Gastroesophageal sphincter (tissue), 4 donors: ENCODE results near the gene OTOS. TPM values are rescaled to one million over a fixed set of nuclear protein-coding genes. Genes with fewer than 3 reads are reported as not detected.

Source experiments
- ATAC-seq: fragments of 150-250 bp; one replicate; pipeline ENCODE4 v1.9.1; 2016; ENCODE audit warnings: mild to moderate bottlenecking, moderate library complexity
- H3K27ac ChIP-seq, 4 donors: fragments of 200-600 bp; sonication (generic) in 3 of 4; 1 replicate in 3 of 4; 2 replicates in 1 of 4; pipeline ENCODE4 v1.5.1; 2016 to 2019
- H3K27me3 ChIP-seq: fragments of 200-600 bp; sonication (generic); one replicate; pipeline ENCODE4 v1.5.1; 2019
- H3K36me3 ChIP-seq, 2 donors: fragments of 200-600 bp; sonication (generic); one replicate each; pipeline ENCODE4 v1.5.1; 2019; ENCODE audit warnings: control low read depth in 1 of 2
- H3K4me1 ChIP-seq, 3 donors: fragments of 200-600 bp; sonication (generic); 1 replicate in 2 of 3; 2 replicates in 1 of 3; pipeline ENCODE4 v1.5.1; 2016 to 2019; ENCODE audit warnings: control low read depth in 2 of 3
- H3K4me3 ChIP-seq, 2 donors: fragments of 200-600 bp; sonication (generic); one replicate each; pipeline ENCODE4 v1.5.1; 2019; ENCODE audit warnings: mild to moderate bottlenecking in 1 of 2, moderate library complexity in 1 of 2
- H3K9me3 ChIP-seq, 3 donors: fragments of 200-600 bp; sonication (generic); one replicate each; pipeline ENCODE4 v1.5.1; 2017 to 2019; ENCODE audit warnings: control low read depth in 2 of 3
- CTCF ChIP-seq, 4 experiments: fragments of 200-600 bp in 2 of 4; fragments of 450-650 bp in 2 of 4; sonication (generic) in 1 of 4; IDR thresholded peaks; one replicate each; pipeline ENCODE4 v1.5.1; 2017 to 2019; ENCODE audit warnings: antibody characterized with exemption in 4 of 4, mild to moderate bottlenecking in 2 of 4, moderate library complexity in 2 of 4
- EP300 ChIP-seq: sonication (generic); formaldehyde crosslinking; IDR thresholded peaks from one replicate; pipeline ENCODE4 v1.6.1; 2017; ENCODE audit warnings: antibody characterized with exemption, mild to moderate bottlenecking
- POLR2A ChIP-seq, 2 donors: fragments of 450-650 bp; IDR thresholded peaks; one replicate each; pipeline ENCODE4 v1.6.1; 2017; ENCODE audit warnings: antibody characterized with exemption in 2 of 2, mild to moderate bottlenecking in 2 of 2, moderate library complexity in 1 of 2
- POLR2AphosphoS5 ChIP-seq: sonication (generic); formaldehyde crosslinking; IDR thresholded peaks from one replicate; pipeline ENCODE4 v1.6.1; 2017; ENCODE audit warnings: antibody characterized with exemption
- WGBS, 2 donors: methylation state at CpG; one replicate each; pipeline ENCODE4 v1.1.5; 2018; ENCODE audit warnings: low coverage in 1 of 2; 5-methylcytosine and 5-hydroxymethylcytosine counted together
- total RNA-seq, 4 donors: library from RNA; depleted of rRNA; stranded (reverse); fragments of >200 nt; gene quantifications; one replicate each; pipeline ENCODE4 v1.1.0, GENCODE V29; 2016

OTOS gene
- total RNA-seq, 4 donors from 2014 or later, result not detected

- TF ChIP-seq CTCF (IDR thresholded peaks at IDR 0.05), result no peak
- no peak for TF ChIP-seq POLR2AphosphoS5
- TF ChIP-seq POLR2A (IDR thresholded peaks at IDR 0.05), result no peak
- TF ChIP-seq EP300, result no peak
- no peak for ATAC-seq
- Histone ChIP-seq H3K27me3 (no peaks in the 10 kb centered on the region), H3K4me3 (peak overlapping the region; percentile 94 to 100), H3K4me1 (peaks cover 2 to 27% (median 9%) of the 10 kb centered on the region in 3 donors), H3K36me3 (peaks cover 0 to 33% of the 10 kb centered on the region in 2 donors), H3K27ac (peak overlapping the region; percentile 39 to 90 (median 80)), H3K9me3 (no peaks in the 10 kb centered on the region)
- 0% methylated on average over 5 of the region's 17 CpGs; no CpG with 5 or more reads in 1 of the 2 donors for WGBS, 2 donors
Observed at GRCh38 chr2:240135706-240136012, 4.8 kb downstream of the OTOS start.

- no peak for ATAC-seq
- Histone ChIP-seq H3K36me3 (peaks cover 0 to 39% of the 10 kb centered on the region in 2 donors), H3K4me1 (peaks cover 2 to 27% (median 9%) of the 10 kb centered on the region in 3 donors), H3K4me3 (peak overlapping the region; percentile 94 to 100), H3K27ac (peak overlapping the region in 2 of 4 donors; percentile 84 to 90), H3K9me3 (no peaks in the 10 kb centered on the region), H3K27me3 (no peaks in the 10 kb centered on the region)
- TF ChIP-seq CTCF (IDR thresholded peaks at IDR 0.05), result no peak
- no peak for TF ChIP-seq POLR2A (IDR thresholded peaks at IDR 0.05)
- TF ChIP-seq POLR2AphosphoS5, result no peak
- TF ChIP-seq EP300, result no peak
- 71 to 82% methylated on average over 6 to 11 of the region's 15 CpGs for WGBS, 2 donors
Observed at GRCh38 chr2:240134956-240135520, 5.4 kb downstream of the OTOS start.

- TF ChIP-seq EP300, result no peak
- TF ChIP-seq CTCF (IDR thresholded peaks at IDR 0.05), result no peak
- TF ChIP-seq POLR2AphosphoS5, result no peak
- no peak for TF ChIP-seq POLR2A (IDR thresholded peaks at IDR 0.05)
- 85 to 93% methylated on average over 4 to 5 of the region's 6 CpGs for WGBS, 2 donors
- Histone ChIP-seq H3K4me1 (peaks cover 2 to 27% (median 9%) of the 10 kb centered on the region in 3 donors), H3K4me3 (no peak overlapping the region), H3K27ac (no peak overlapping the region), H3K9me3 (no peaks in the 10 kb centered on the region), H3K36me3 (peaks cover 0 to 45% of the 10 kb centered on the region in 2 donors), H3K27me3 (no peaks in the 10 kb centered on the region)
- ATAC-seq, result no peak
Observed at GRCh38 chr2:240134466-240134865, 6.0 kb downstream of the OTOS start.

- Histone ChIP-seq H3K4me1 (peaks cover 2 to 27% (median 9%) of the 10 kb centered on the region in 3 donors), H3K36me3 (peaks cover 0 to 56% of the 10 kb centered on the region in 2 donors), H3K9me3 (no peaks in the 10 kb centered on the region), H3K27ac (no peak overlapping the region), H3K4me3 (no peak overlapping the region), H3K27me3 (no peaks in the 10 kb centered on the region)
- ATAC-seq, result no peak
- no peak for TF ChIP-seq POLR2A (IDR thresholded peaks at IDR 0.05)
- TF ChIP-seq EP300, result no peak
- no peak for TF ChIP-seq POLR2AphosphoS5
- no peak for TF ChIP-seq CTCF (IDR thresholded peaks at IDR 0.05)
- WGBS, 2 donors, result 66 to 75% methylated on average over 4 to 7 of the region's 10 CpGs
Observed at GRCh38 chr2:240133401-240133800, 7.1 kb downstream of the OTOS start.

GRCh38 chr2:240132651-240132980, 7.8 kb downstream of the OTOS start:
- peaks cover 2 to 27% (median 9%) of the 10 kb centered on the region in 3 donors for H3K4me1 ChIP-seq
- ATAC-seq, result no peak
- WGBS, 2 donors, result 91% methylated on average over 5 of the region's 5 CpGs; no CpG with 5 or more reads in 1 of the 2 donors
- no peak overlapping the region for H3K4me3 ChIP-seq
- H3K9me3 ChIP-seq, result no peaks in the 10 kb centered on the region
- peaks cover 0 to 64% of the 10 kb centered on the region in 2 donors for H3K36me3 ChIP-seq
- no peak for TF ChIP-seq POLR2A (IDR thresholded peaks at IDR 0.05)
- no peak overlapping the region for H3K27ac ChIP-seq
- no peaks in the 10 kb centered on the region for H3K27me3 ChIP-seq
